ENCODE measurements around the gene SLC2A4RG. TPM values are rescaled to one million over a fixed set of nuclear protein-coding genes. Genes with fewer than 3 reads are reported as not detected.
"Not testable (repeated sequence)": the region's sequence is repeated elsewhere in the genome, so short reads cannot be mapped to it uniquely, and the experiment has no call there.

Gene SLC2A4RG
- total RNA-seq, 1 donor from 2014 or later, result 6.5 TPM

GRCh38 chr20:63712191-63712590 lies 27.4 kb upstream of the SLC2A4RG start:
- no peak for DNase-seq (ENCODE audit: low read depth in 2 of 2)

- no peak for DNase-seq (ENCODE audit: low read depth in 2 of 2)
Observed at GRCh38 chr20:63714858-63715257, 24.7 kb upstream of the SLC2A4RG start.

DNA sequence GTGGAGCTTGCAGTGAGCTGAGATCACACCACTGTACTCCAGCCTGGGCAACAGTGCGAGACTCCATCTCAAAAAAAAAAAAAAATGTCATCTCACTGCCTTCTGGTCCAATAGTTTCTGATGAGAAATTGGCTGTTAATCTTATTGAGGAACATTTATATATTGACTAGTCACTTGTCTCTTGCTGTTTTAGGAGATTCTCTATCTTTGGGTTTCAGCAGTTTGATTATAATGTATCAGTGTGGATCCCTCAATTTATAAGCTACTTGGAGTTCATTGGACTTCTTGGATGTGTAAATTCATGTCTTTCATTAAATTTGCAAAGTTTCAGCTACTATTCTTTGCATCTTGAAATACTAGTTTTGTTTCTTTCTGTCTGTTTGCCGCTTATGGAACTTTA lies 20.6 kb upstream of the SLC2A4RG start:
- no peak for DNase-seq (ENCODE audit: low read depth in 2 of 2)

GRCh38 chr20:63722967-63723622 lies 16.5 kb upstream of the SLC2A4RG start:
- not testable (repeated sequence) for DNase-seq (ENCODE audit: low read depth in 2 of 2)

DNA sequence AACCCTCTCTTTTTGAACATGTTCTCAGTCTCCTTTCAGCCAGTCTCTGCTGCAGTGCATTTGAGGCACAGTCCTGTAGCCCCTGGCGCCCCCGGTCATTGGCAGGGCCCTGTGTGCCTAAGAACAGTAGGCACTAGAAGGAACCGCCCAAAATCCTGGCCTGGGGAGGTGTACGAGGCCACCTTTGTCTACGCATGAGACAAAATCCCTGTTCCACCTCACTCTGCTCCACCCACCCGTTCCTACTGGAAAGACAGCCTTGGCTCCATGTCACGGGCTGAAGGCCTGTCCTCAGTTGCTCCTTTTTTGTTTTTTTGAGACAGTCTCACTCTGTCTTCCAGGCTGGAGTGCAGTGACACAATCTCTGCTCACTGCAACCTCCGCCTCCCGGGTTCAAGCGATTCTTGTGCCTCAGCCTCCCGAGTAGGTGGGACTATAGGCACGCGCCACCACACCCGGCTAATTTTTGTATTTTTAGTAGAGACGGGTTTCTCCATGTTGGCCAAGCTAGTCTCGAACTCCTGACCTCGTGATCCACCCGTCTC lies 9.3 kb upstream of the SLC2A4RG start:
- DNase-seq (ENCODE audit: low read depth in 2 of 2), result not testable (repeated sequence)

- DNase-seq (ENCODE audit: low read depth in 2 of 2), result no peak
Observed at GRCh38 chr20:63731410-63731809, 8.2 kb upstream of the SLC2A4RG start.

GRCh38 chr20:63732118-63733095 lies 7.2 kb upstream of the SLC2A4RG start:
- DNase-seq (ENCODE audit: low read depth in 2 of 2), result peak in 1 of 2 donors; percentile 0

- peak in 1 of 2 donors; percentile 0 for DNase-seq (ENCODE audit: low read depth in 2 of 2)
Observed at GRCh38 chr20:63733117-63733516, 6.5 kb upstream of the SLC2A4RG start.

GRCh38 chr20:63733579-63734081 lies 5.9 kb upstream of the SLC2A4RG start:
- no peak for DNase-seq (ENCODE audit: low read depth in 2 of 2)

- DNase-seq (ENCODE audit: low read depth in 2 of 2), result no peak
Observed at GRCh38 chr20:63734111-63734945, 5.2 kb upstream of the SLC2A4RG start.

- DNase-seq (ENCODE audit: low read depth in 2 of 2), result no peak
Observed at GRCh38 chr20:63734946-63735858, 4.4 kb upstream of the SLC2A4RG start.

DNA sequence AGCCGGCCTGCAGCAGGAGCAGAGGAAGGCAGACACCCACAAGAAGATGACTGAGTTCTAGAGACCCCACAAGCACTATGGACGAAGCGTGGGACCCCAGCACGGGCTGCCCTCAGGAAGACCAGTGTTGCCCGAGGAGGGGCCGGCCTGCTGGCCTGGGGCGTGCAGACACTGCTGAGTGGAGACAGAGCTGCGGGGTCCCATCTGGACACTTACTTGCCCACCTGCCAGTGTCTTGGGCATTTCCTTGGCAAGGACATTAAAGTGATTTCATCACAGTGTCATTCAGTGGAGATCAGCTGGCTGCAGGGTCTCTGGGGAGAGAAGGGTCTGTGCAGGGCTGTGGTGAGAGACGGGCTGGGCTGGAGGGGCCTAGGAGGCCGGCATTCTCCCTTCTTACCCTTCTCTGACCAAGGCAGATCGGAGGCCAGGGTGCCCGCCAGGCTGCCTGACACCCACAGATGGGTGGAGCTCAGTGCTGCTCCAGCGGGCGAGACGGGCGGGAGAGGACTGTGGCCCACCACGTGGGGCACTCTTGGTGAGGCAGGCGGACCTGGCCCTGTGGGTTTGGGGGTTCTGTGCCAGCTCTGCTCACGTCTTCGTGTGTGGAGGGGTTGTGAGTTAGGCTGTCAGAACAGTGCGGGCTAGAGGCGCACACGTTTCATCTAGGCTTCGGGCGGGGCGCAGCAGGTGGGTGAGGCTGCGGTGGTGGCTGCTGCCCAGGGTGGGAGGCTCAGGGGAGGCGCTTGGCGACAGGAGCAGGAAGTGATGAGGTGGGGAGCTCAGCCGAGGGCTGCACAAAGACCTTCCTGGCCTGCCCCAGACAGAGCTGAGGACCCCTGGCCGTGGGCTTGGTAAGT lies 3.5 kb upstream of the SLC2A4RG start, which contains the start of gene LIME1:
TSS of gene LIME1 (plus strand) at position 806 of the 860 bp plus-strand sequence. CDS start 886 bp downstream, outside the sequence.
- DNase-seq (ENCODE audit: low read depth in 2 of 2), result peak in 1 of 2 donors; percentile 0

DNA sequence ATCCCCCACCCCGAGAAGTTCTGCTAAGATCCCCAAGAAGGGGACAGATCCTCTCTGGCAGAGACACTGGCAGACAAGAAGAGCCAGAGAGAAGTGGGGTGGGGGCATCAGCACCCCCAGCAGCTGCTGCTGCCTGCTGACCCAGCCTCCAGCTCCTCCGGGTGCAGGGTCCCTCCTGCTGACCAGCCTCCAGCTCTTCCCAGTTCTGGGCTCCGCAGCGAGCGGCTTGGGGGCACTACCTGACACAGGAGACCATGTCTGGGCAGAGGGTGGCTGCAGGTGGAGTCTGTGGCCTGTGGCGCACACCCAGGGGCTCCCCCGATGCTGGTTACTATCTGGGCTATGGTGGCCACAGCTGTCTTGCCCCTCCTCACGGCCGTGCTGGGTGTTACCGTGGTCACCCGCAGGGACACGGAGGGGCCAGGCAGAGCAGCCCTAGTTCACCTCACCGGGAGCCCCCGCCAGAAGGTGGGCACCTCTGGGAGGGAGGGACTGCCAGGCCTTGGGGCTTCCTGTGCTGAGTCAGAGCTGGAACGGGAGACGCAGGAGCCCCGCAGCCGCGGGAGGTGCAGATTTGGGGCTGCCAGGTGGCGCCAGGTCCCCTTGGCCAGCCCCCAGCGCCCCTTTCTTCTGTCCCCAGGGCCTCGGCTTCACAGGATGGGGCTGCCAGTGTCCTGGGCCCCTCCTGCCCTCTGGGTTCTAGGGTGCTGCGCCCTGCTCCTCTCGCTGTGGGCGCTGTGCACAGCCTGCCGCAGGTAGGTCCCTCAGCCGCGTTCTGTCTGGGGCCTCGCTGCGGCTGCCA lies 2.5 kb upstream of the SLC2A4RG start:
- DNase-seq (ENCODE audit: low read depth in 2 of 2), result no peak

DNA sequence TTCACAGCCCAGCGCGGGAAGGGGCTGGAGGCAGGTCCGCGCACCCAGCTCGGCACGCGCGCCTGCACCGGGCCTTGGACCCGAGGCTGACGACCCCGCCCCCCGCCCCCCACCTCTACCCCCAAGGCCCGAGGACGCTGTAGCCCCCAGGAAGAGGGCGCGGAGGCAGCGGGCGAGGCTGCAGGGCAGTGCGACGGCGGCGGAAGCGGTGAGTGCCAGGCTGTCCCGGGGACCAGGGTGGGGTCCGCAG lies 2.0 kb upstream of the SLC2A4RG start:
- DNase-seq (ENCODE audit: low read depth in 2 of 2), result no peak

GRCh38 chr20:63737945-63738686 lies 1.5 kb upstream of the SLC2A4RG start:
- DNase-seq (ENCODE audit: low read depth in 2 of 2), result peak in 1 of 2 donors; percentile 2

DNA sequence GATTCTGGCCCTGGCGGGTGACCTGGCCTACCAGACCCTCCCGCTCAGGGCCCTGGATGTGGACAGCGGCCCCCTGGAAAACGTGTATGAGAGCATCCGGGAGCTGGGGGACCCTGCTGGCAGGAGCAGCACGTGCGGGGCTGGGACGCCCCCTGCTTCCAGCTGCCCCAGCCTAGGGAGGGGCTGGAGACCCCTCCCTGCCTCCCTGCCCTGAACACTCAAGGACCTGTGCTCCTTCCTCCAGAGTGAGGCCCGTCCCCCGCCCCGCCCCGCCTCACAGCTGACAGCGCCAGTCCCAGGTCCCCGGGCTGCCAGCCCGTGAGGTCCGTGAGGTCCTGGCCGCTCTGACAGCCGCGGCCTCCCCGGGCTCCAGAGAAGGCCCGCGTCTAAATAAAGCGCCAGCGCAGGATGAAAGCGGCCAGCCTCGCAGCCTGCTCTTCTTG lies 868 bp upstream of the SLC2A4RG start:
- peak; percentile 36 to 52 for DNase-seq (ENCODE audit: low read depth in 2 of 2)

DNA sequence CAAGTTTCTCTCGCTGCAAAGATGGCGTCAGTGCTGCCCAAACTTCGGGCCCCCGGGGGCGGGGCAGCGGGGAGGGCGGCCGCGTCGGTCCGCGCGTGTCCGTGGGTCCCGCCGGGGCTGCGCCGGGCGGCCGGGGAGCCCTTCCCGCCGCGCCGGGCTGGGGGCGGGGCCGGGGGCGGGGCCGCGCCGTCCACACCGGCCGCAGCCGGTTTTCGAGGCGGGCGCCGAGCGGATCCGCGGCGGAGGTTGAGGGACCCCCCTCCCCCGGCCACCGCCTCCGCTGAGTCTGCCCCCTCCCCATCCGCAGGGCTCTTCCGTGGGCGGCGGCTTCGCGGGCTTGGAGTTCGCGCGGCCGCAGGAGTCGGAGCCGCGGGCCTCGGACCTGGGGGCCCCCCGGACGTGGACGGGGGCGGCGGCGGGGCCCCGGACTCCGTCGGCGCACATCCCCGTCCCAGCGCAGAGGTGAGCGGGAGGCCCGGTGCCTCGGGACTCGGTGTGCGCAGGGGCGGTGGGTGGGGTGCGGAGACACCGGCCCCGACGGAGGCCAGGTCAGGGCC lies 572 bp downstream of the SLC2A4RG start:
- peak; percentile 13 to 29 for DNase-seq (ENCODE audit: low read depth in 2 of 2)
